Mesendoderm (in vitro differentiated cells): ENCODE results near the gene SORCS2.

Source experiments
- DNase-seq: peaks from one replicate; pipeline ENCODE4 v3.0.0; 2013
- H2AK5ac ChIP-seq: 2 replicates; pipeline ENCODE4 v1.6.1; 2013; ENCODE audit warnings: low read length, inconsistent platforms
- H2BK120ac ChIP-seq: 2 replicates; pipeline ENCODE4 v1.6.1; 2013; ENCODE audit warnings: low read depth, mild to moderate bottlenecking, low read length, moderate library complexity, mixed read lengths
- H2BK15ac ChIP-seq: replicated peaks from 2 replicates; pipeline ENCODE4 v1.6.1; 2013; ENCODE audit warnings: low read depth, mild to moderate bottlenecking, moderate library complexity
- H2BK5ac ChIP-seq: 2 replicates; pipeline ENCODE4 v1.6.1; 2013; ENCODE audit warnings: low read length, inconsistent platforms
- H3K18ac ChIP-seq: 2 replicates; pipeline ENCODE4 v1.6.1; 2013; ENCODE audit warnings: mild to moderate bottlenecking, low read length, mixed read lengths
- H3K23ac ChIP-seq: one replicate; pipeline ENCODE4 v1.6.1; 2013; ENCODE audit warnings: low read length
- H3K27ac ChIP-seq: 2 replicates; pipeline ENCODE4 v1.5.1; 2013; ENCODE audit warnings: low read depth, mild to moderate bottlenecking, inconsistent platforms, low read length, moderate library complexity
- H3K27me3 ChIP-seq: 2 replicates; pipeline ENCODE4 v1.6.1; 2013; ENCODE audit warnings: low read length, control low read depth, mild to moderate bottlenecking, inconsistent platforms; ENCODE audit not compliant: insufficient read depth, poor library complexity
- H3K36me3 ChIP-seq: 2 replicates; pipeline ENCODE4 v1.6.1; 2013; ENCODE audit warnings: low read length, inconsistent platforms; ENCODE audit not compliant: control insufficient read depth, insufficient read depth
- H3K4ac ChIP-seq: one replicate; pipeline ENCODE4 v1.6.1; 2013; ENCODE audit warnings: low read depth, mild to moderate bottlenecking, low read length, moderate library complexity
- H3K4me1 ChIP-seq: 2 replicates; pipeline ENCODE4 v1.6.1; 2013; ENCODE audit warnings: low read depth, low read length, inconsistent platforms; ENCODE audit not compliant: control insufficient read depth
- H3K4me2 ChIP-seq: 2 replicates; pipeline ENCODE4 v1.6.1; 2013; ENCODE audit warnings: low read length
- H3K4me3 ChIP-seq: 2 replicates; pipeline ENCODE4 v1.5.1; 2013; ENCODE audit warnings: mild to moderate bottlenecking, low read length
- H3K56ac ChIP-seq: one replicate; pipeline ENCODE4 v1.6.1; 2013; ENCODE audit warnings: low read length
- H3K79me1 ChIP-seq: 2 replicates; pipeline ENCODE4 v1.6.1; 2013; ENCODE audit warnings: low read length, inconsistent platforms
- H3K79me2 ChIP-seq: 2 replicates; pipeline ENCODE4 v1.6.1; 2013; ENCODE audit warnings: mild to moderate bottlenecking, low read length; ENCODE audit not compliant: control insufficient read depth, insufficient read depth
- H3K9ac ChIP-seq: 2 replicates; pipeline ENCODE4 v1.6.1; 2013; ENCODE audit warnings: low read length, inconsistent platforms
- H4K5ac ChIP-seq: one replicate; pipeline ENCODE4 v1.6.1; 2013; ENCODE audit warnings: low read length
- H4K8ac ChIP-seq: one replicate; pipeline ENCODE4 v1.6.1; 2013; ENCODE audit warnings: low read depth, mild to moderate bottlenecking, control low read depth, low read length, moderate library complexity
- WGBS: extraction: QIAGEN DNeasy Blood & Tissue Kit; methylation state at CpG from one replicate; pipeline ENCODE4 v1.1.7; 2013; ENCODE audit warnings: low lambda C conversion rate, missing lambda C conversion rate; ENCODE audit not compliant: insufficient coverage; ENCODE audit errors: extremely low coverage; 5-methylcytosine and 5-hydroxymethylcytosine counted together

The SORCS2 gene

DNA sequence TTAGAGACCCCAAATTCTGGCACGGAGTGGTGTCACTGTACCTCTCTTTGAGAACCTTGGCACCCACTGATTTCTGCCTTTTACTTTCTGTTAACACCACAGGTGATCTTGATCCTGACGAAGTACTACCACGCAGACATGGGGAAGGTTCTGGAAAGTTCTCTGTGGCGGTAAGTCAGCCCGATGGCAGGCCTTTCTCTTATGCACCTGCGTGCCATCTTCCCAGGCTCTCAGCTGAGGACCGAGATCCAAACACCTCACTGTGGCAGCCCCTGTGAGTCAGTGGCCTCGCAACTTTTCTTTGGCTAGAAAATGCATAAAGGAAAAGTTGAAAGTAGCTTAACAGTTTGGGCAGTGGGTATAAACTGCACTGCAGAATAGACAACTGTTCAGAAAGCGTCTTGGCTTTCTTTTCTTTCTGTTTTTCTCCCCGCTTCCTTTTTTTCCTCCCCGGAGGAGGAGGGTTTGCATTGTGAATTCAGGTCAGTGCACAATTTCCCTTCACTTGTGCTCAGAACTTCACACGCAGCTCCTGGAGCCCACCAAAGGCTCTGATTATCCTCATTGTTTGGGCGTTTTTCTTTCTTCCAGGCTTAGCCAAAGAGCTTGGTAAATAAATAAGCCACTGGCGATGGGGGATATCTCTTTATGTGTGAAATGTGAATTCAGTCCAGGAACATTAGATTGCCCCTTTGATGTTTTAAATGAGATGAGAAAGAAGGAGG is 204.0 kb downstream of the SORCS2 start:
- Histone ChIP-seq H2AK5ac (no peak overlapping the region), H3K79me2 (no peaks in the 10 kb centered on the region), H3K4ac (no peak overlapping the region), H3K23ac (no peak overlapping the region), H2BK120ac (no peak overlapping the region), H3K9ac (no peak overlapping the region), H2BK15ac (no peak overlapping the region), H3K4me1 (no peaks in the 10 kb centered on the region), H3K79me1 (no peaks in the 10 kb centered on the region), H2BK5ac (no peak overlapping the region), H3K18ac (no peak overlapping the region), H3K27me3 (no peaks in the 10 kb centered on the region), H4K5ac (no peak overlapping the region), H3K4me2 (no peak overlapping the region), H3K36me3 (no peaks in the 10 kb centered on the region), H3K27ac (no peak overlapping the region), H3K56ac (no peak overlapping the region), H3K4me3 (no peak overlapping the region), H4K8ac (no peak overlapping the region)
- DNase-seq, result no peak
- WGBS, result no CpG with 5 or more reads among the region's 14 CpGs

DNA sequence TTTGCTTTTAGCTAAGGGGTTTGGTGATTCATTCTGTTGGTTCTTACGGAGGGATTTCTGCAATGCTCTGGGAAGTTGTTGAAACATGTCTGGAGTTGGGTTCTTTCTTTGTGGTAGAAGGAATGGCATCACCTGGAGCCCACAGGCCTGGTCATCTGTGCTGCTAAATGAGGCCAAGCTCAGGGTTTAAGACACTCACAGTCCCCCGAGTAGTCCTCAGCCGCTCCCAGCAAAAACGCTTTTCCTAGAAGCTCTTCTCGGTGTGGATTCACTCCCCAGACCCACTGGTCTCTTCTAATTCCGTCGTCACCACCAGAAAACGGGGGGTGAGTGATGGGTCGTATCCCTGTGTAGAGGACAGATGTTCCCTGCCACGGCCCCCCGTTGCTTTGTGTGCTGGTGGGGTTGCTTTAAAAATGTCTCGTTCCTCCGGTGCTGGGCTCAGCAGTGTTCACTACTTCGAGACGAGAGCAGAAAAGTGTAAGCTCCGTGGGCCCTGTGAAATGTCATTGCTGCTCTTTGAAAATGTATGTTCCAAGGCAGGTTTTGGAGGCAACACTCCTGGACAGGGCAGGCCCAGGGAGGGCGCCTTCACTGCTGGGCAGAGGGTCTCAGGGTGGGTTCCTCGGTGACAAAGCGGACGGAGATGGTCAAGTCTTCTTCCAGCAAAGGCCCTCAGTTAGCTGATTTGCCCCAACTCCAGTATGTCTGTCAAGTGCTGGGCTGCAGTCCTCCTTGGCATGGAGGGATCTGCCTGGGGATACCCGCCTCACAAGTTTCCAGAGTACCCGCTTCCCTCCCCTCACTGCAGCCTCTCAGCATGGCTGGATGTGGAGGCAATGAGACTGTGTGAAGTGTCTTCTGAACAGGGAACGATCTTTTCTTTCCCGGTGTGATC is 205.1 kb downstream of the SORCS2 start:
- no peak overlapping the region for H3K18ac ChIP-seq
- H2AK5ac ChIP-seq, result no peak overlapping the region
- no peak for DNase-seq
- H3K4me3 ChIP-seq, result no peak overlapping the region
- no peak overlapping the region for H3K9ac ChIP-seq
- no peak overlapping the region for H2BK120ac ChIP-seq
- H3K4me1 ChIP-seq, result no peaks in the 10 kb centered on the region
- H3K4me2 ChIP-seq, result no peak overlapping the region
- H4K8ac ChIP-seq, result no peak overlapping the region
- no peaks in the 10 kb centered on the region for H3K79me1 ChIP-seq
- no peak overlapping the region for H3K23ac ChIP-seq
- H3K27ac ChIP-seq, result no peak overlapping the region
- no peak overlapping the region for H3K4ac ChIP-seq
- H4K5ac ChIP-seq, result no peak overlapping the region
- H3K27me3 ChIP-seq, result no peaks in the 10 kb centered on the region
- H2BK5ac ChIP-seq, result no peak overlapping the region
- no peaks in the 10 kb centered on the region for H3K79me2 ChIP-seq
- no peak overlapping the region for H2BK15ac ChIP-seq
- no peak overlapping the region for H3K56ac ChIP-seq
- no peaks in the 10 kb centered on the region for H3K36me3 ChIP-seq
- no CpG with 5 or more reads among the region's 24 CpGs for WGBS

DNA sequence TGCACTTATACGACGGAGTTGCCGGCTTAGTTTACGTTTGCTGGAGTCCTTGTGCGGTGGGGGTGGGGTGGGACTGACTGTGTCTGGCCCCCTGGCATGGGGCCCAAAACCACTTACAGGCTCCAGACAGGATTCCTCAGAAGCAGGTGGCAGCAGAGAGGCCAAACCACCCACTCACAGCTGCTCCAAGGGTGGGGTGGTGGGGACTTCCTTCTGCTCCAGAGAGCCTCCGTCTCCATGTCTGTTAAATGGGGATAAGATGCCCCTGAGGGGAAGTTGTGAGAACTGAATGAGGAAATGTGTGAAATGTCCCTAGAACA is 205.7 kb downstream of the SORCS2 start:
- no peak for DNase-seq
- Histone ChIP-seq H3K23ac (no peak overlapping the region), H4K5ac (no peak overlapping the region), H3K9ac (no peak overlapping the region), H3K79me1 (no peaks in the 10 kb centered on the region), H3K36me3 (no peaks in the 10 kb centered on the region), H2BK15ac (no peak overlapping the region), H3K79me2 (no peaks in the 10 kb centered on the region), H4K8ac (no peak overlapping the region), H2AK5ac (no peak overlapping the region), H3K4me2 (no peak overlapping the region), H2BK120ac (no peak overlapping the region), H3K56ac (no peak overlapping the region), H3K4ac (no peak overlapping the region), H3K27ac (no peak overlapping the region), H2BK5ac (no peak overlapping the region), H3K27me3 (no peaks in the 10 kb centered on the region), H3K4me1 (no peaks in the 10 kb centered on the region), H3K4me3 (no peak overlapping the region), H3K18ac (no peak overlapping the region)
- no CpG with 5 or more reads among the region's 6 CpGs for WGBS

DNA sequence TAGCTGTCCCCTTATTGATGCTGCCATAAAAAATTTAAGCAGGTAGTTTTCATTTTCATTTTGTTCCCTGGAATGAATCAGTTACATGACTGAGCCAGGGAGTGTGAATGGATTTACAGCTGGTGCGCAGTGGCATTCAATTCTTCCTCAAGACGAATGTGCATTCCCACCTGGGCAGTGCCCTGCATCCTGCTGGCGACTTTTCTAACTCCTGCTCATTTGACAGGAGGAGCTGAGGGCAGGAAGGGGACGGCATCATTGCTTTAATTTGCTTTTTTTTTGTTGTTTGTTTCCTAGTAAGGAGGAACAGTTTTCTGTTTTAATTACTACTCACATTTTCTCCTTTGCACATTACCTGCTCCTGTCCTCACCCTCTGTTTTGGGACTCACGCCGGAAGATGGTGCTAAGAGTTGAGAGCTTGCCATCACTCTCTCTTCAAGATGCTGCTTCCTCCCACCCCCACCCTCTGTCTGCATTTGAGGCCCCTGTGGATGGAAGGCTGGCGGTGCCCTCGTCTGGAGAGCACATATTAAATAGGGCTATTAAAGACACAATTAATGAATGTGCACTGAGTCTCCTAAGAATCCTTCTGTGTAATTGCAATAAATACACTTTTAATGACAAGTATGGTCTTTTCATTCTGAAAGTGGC is 206.6 kb downstream of the SORCS2 start:
- H4K5ac ChIP-seq, result no peak overlapping the region
- no peak overlapping the region for H4K8ac ChIP-seq
- H3K18ac ChIP-seq, result no peak overlapping the region
- H2BK120ac ChIP-seq, result no peak overlapping the region
- DNase-seq, result no peak
- no peak overlapping the region for H3K56ac ChIP-seq
- WGBS, result no CpG with 5 or more reads among the region's 8 CpGs
- H3K4ac ChIP-seq, result no peak overlapping the region
- H2AK5ac ChIP-seq, result no peak overlapping the region
- H3K27ac ChIP-seq, result no peak overlapping the region
- no peak overlapping the region for H2BK5ac ChIP-seq
- H3K4me3 ChIP-seq, result no peak overlapping the region
- H3K9ac ChIP-seq, result no peak overlapping the region
- no peak overlapping the region for H3K23ac ChIP-seq
- H2BK15ac ChIP-seq, result no peak overlapping the region
- no peaks in the 10 kb centered on the region for H3K79me2 ChIP-seq
- no peaks in the 10 kb centered on the region for H3K27me3 ChIP-seq
- H3K4me2 ChIP-seq, result no peak overlapping the region
- H3K36me3 ChIP-seq, result no peaks in the 10 kb centered on the region
- H3K4me1 ChIP-seq, result no peaks in the 10 kb centered on the region
- no peaks in the 10 kb centered on the region for H3K79me1 ChIP-seq

DNA sequence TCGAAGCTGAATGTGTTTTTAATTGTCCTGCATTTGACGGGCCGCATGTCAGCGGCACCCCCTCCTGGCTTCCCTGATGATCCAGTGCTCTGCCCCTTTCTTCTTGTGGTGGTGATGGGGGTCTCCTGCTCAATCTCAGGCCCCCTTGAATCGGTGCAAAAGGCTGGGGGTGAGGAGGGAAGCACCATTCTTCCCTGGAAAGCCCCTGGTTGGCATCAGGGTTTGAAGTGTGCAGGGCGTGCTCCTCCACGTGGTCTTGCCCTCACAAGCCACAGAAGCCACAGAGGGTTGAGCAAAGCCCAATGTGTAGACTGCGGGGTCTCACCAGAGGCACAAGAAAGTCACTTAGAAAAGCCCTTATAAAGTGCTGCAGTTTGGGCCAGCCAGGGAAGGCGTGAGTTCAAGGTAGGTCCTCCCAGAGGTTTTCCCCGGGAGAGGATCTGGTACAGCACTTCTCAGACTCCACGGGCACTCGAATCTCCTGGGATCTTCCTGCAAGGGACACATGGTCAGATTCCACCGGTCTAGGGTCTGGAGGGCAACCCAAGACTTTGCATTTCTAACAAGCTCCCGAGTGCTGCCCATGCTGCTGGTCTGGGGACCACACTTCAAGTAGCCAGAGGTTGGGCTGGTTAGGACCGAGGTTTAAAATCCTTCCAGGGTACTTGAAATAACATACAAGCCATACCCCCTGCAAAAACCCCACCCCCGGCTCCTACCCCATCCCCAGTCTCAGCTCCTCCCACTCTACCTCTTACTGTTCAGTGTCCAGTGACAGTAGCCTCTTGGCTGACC is 207.3 kb downstream of the SORCS2 start:
- Histone ChIP-seq H3K4me3 (no peak overlapping the region), H4K8ac (no peak overlapping the region), H4K5ac (no peak overlapping the region), H2BK120ac (no peak overlapping the region), H3K36me3 (no peaks in the 10 kb centered on the region), H3K4me1 (no peaks in the 10 kb centered on the region), H3K27me3 (no peaks in the 10 kb centered on the region), H2BK15ac (no peak overlapping the region), H3K9ac (no peak overlapping the region), H3K4me2 (no peak overlapping the region), H3K18ac (no peak overlapping the region), H2BK5ac (no peak overlapping the region), H3K79me1 (no peaks in the 10 kb centered on the region), H3K27ac (no peak overlapping the region), H3K56ac (no peak overlapping the region), H3K23ac (no peak overlapping the region), H3K4ac (no peak overlapping the region), H2AK5ac (no peak overlapping the region), H3K79me2 (no peaks in the 10 kb centered on the region)
- no peak for DNase-seq
- WGBS, result no CpG with 5 or more reads among the region's 16 CpGs
